ENCODE results near the gene SLC25A38.

The SLC25A38 gene

DNA sequence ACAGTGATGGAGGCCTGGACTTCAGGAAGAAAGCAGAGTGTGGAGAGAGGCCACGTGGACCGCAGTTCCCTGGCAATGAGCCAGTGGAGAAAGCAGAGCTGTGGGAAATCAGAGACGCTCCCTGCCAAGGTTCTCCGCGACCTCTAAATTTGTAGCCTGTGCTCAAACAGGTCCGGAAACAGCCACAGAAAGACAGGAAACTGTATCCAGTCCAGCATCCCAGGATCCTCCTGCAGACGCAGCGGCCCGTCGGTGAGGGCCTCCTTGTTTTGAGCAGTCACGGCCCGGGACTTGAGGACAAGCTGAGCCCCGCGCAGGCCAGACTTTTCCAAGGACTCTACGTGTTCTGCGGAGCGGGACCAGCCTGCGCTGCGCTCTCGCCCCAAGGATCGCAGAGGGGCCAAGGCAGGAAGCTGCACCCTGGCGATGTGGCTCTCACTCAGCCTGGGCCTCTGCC, 45.6 kb downstream of the SLC25A38 start:
- Histone ChIP-seq H3K36me3 (ENCODE audit: control insufficient read depth in 1 of 2, insufficient read depth in 2 of 2, low read length in 2 of 2) (no peaks in the 10 kb centered on the region), H3K27ac (ENCODE audit: low read depth, low read length) (no peak overlapping the region), H3K9me3 (ENCODE audit: control insufficient read depth in 1 of 2, low read length in 2 of 2) (no peaks in the 10 kb centered on the region), H3K9ac (ENCODE audit: low read depth in 1 of 2, low read length in 2 of 2) (no peak overlapping the region), H3K27me3 (ENCODE audit: control insufficient read depth in 1 of 2, insufficient read depth in 2 of 2, low read length in 2 of 2) (no peaks in the 10 kb centered on the region), H3K4me1 (ENCODE audit: control insufficient read depth in 1 of 2, insufficient read depth in 2 of 2, low read length in 2 of 2) (peaks cover 3 to 6% of the 10 kb centered on the region in 2 donors), H3K4me3 (ENCODE audit: low read depth in 1 of 2, low read length in 2 of 2) (no peak overlapping the region)

DNA sequence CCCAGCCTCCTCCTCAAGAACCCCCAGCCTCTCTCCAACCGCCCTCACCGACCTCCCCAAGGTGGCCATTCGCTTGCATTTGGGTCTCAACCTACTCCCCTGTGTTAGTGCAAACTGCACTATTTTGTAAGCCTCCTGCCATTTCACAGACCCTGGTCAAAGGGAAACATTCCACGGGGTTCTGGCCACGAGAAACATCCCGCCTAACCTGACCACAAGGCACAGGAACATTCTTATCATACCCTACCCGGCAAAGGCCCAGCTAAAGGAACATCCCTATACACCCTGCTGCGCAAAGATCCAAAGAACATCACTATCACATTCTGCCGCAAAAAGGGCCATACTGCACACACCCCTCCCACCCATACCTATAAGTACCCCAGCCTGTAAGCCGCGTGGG, 46.3 kb downstream of the SLC25A38 start:
- H3K27ac ChIP-seq (ENCODE audit: low read depth, low read length) = no peak overlapping the region
- peaks cover 3 to 6% of the 10 kb centered on the region in 2 donors for H3K4me1 ChIP-seq (ENCODE audit: control insufficient read depth in 1 of 2, insufficient read depth in 2 of 2, low read length in 2 of 2)
- H3K36me3 ChIP-seq (ENCODE audit: control insufficient read depth in 1 of 2, insufficient read depth in 2 of 2, low read length in 2 of 2) = no peaks in the 10 kb centered on the region
- H3K4me3 ChIP-seq (ENCODE audit: low read depth in 1 of 2, low read length in 2 of 2) = no peak overlapping the region
- no peak overlapping the region for H3K9ac ChIP-seq (ENCODE audit: low read depth in 1 of 2, low read length in 2 of 2)
- no peaks in the 10 kb centered on the region for H3K9me3 ChIP-seq (ENCODE audit: control insufficient read depth in 1 of 2, low read length in 2 of 2)
- no peaks in the 10 kb centered on the region for H3K27me3 ChIP-seq (ENCODE audit: control insufficient read depth in 1 of 2, insufficient read depth in 2 of 2, low read length in 2 of 2)

DNA sequence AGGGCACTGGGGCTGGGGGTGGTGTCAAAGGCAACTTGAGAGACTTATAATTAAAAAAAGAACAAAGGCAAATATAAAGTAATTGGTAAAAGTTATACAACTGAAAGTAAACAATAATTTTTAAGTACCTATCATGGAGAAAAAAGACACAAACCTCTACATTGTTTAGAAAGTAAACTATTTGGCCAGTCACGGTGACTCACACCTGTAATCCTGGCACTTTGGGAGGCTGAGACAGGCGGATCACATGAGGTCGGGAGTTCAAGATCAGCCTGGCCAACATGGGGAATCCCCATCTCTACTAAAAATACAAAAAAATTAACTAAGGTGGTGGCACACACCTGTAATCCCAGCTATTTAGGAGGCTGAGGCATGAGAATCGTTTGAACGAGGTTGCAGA, 49.2 kb downstream of the SLC25A38 start:
- Histone ChIP-seq H3K4me1 (ENCODE audit: control insufficient read depth in 1 of 2, insufficient read depth in 2 of 2, low read length in 2 of 2) (peaks cover 3 to 6% of the 10 kb centered on the region in 2 donors), H3K27ac (ENCODE audit: low read depth, low read length) (no peak overlapping the region), H3K9me3 (ENCODE audit: control insufficient read depth in 1 of 2, low read length in 2 of 2) (no peaks in the 10 kb centered on the region)

DNA sequence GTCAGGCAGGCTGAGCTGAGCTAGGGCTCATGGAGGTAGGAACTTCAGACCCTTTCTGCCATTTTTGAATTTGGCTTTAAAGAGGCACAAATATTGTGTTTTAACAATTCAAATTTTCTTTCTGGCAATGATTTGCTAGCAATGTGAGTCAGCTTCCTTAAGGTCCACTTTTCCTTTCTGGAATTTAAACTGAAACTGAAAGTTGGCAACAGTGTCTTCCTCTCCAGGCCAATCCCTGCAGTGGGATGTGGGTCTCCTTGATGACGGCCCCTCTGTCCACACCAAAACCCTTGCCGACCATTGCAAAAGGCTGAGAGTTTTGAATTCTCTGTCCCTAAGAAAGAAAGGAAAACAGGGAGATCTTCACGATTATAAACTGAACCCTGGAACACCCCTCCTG, 50.5 kb downstream of the SLC25A38 start:
- Histone ChIP-seq H3K4me3 (ENCODE audit: low read depth in 1 of 2, low read length in 2 of 2) (peak overlapping the region in 1 of 2 donors; percentile 25), H3K27me3 (ENCODE audit: control insufficient read depth in 1 of 2, insufficient read depth in 2 of 2, low read length in 2 of 2) (no peaks in the 10 kb centered on the region), H3K27ac (ENCODE audit: low read depth, low read length) (no peak overlapping the region), H3K4me1 (ENCODE audit: control insufficient read depth in 1 of 2, insufficient read depth in 2 of 2, low read length in 2 of 2) (peaks cover 3 to 6% of the 10 kb centered on the region in 2 donors), H3K9ac (ENCODE audit: low read depth in 1 of 2, low read length in 2 of 2) (no peak overlapping the region), H3K9me3 (ENCODE audit: control insufficient read depth in 1 of 2, low read length in 2 of 2) (no peaks in the 10 kb centered on the region), H3K36me3 (ENCODE audit: control insufficient read depth in 1 of 2, insufficient read depth in 2 of 2, low read length in 2 of 2) (no peaks in the 10 kb centered on the region)

More for the DNA sequence above, 49.2 kb downstream of the SLC25A38 start:
- Histone ChIP-seq H3K9ac (ENCODE audit: low read depth in 1 of 2, low read length in 2 of 2) (no peak overlapping the region), H3K4me3 (ENCODE audit: low read depth in 1 of 2, low read length in 2 of 2) (no peak overlapping the region), H3K36me3 (ENCODE audit: control insufficient read depth in 1 of 2, insufficient read depth in 2 of 2, low read length in 2 of 2) (no peaks in the 10 kb centered on the region), H3K27me3 (ENCODE audit: control insufficient read depth in 1 of 2, insufficient read depth in 2 of 2, low read length in 2 of 2) (no peaks in the 10 kb centered on the region)

DNA sequence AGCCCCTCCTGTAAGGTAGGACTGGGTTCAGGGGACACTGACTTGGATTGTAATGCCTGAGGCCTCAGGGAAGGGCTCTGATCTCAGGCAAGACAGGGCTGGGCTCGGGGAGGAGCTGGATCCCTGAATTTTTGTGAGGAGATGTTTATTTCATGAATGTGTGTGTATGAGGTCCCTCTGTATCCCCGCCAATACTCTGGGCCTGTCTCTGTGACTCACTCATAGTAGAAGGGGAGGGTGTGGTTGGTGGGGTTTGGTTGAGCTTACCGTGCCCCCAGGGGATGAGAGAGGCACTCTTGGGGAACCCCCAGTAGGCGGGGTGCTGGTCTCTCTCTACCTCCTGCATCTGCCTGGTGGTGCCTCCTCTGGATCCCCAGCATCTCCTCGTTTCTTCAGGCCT, 51.4 kb downstream of the SLC25A38 start:
- no peaks in the 10 kb centered on the region for H3K27me3 ChIP-seq (ENCODE audit: control insufficient read depth in 1 of 2, insufficient read depth in 2 of 2, low read length in 2 of 2)
- H3K27ac ChIP-seq (ENCODE audit: low read depth, low read length) = no peak overlapping the region
- peaks cover 3 to 6% of the 10 kb centered on the region in 2 donors for H3K4me1 ChIP-seq (ENCODE audit: control insufficient read depth in 1 of 2, insufficient read depth in 2 of 2, low read length in 2 of 2)
- no peak overlapping the region for H3K9ac ChIP-seq (ENCODE audit: low read depth in 1 of 2, low read length in 2 of 2)
- no peaks in the 10 kb centered on the region for H3K36me3 ChIP-seq (ENCODE audit: control insufficient read depth in 1 of 2, insufficient read depth in 2 of 2, low read length in 2 of 2)
- no peak overlapping the region for H3K4me3 ChIP-seq (ENCODE audit: low read depth in 1 of 2, low read length in 2 of 2)
- no peaks in the 10 kb centered on the region for H3K9me3 ChIP-seq (ENCODE audit: control insufficient read depth in 1 of 2, low read length in 2 of 2)

DNA sequence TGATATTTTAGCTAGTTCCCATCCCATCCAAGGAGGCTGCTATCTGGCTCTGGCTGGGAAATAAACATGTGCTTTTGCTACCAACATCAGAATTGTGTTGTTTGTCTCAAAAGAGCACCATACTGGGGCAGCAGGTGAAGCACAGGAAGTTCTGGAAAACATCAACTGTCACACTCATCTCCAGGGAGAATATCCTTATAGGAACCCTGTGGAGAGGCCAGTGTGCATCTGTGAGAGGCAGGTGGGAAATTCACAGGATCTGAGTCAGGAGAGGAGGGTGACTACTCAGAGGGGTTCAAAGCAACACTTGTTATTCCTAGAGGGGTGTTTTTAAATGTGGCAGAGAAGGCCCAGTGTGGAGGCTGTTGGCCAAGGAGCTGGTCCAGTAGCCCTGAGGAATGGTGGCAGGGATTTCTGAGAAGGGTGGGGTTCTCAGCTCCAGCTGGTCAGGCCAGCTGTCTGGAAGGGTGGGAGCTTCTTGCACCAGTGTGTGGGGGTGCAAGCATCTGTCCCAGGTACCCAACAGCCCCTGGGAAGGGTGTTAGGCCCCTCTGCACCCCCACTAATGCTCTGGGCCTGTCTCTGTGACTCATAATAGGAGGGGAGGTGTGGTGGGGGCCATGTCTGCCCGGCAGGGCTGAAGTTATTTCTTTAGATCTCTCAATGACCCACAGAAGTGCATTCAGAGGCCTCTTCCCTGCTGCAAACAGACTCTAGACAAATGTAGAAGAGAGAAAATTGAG, 52.0 kb downstream of the SLC25A38 start:
- Histone ChIP-seq H3K4me3 (ENCODE audit: low read depth in 1 of 2, low read length in 2 of 2) (no peak overlapping the region), H3K27ac (ENCODE audit: low read depth, low read length) (no peak overlapping the region), H3K4me1 (ENCODE audit: control insufficient read depth in 1 of 2, insufficient read depth in 2 of 2, low read length in 2 of 2) (peaks cover 3 to 6% of the 10 kb centered on the region in 2 donors), H3K36me3 (ENCODE audit: control insufficient read depth in 1 of 2, insufficient read depth in 2 of 2, low read length in 2 of 2) (no peaks in the 10 kb centered on the region), H3K9ac (ENCODE audit: low read depth in 1 of 2, low read length in 2 of 2) (no peak overlapping the region), H3K27me3 (ENCODE audit: control insufficient read depth in 1 of 2, insufficient read depth in 2 of 2, low read length in 2 of 2) (no peaks in the 10 kb centered on the region), H3K9me3 (ENCODE audit: control insufficient read depth in 1 of 2, low read length in 2 of 2) (no peaks in the 10 kb centered on the region)

DNA sequence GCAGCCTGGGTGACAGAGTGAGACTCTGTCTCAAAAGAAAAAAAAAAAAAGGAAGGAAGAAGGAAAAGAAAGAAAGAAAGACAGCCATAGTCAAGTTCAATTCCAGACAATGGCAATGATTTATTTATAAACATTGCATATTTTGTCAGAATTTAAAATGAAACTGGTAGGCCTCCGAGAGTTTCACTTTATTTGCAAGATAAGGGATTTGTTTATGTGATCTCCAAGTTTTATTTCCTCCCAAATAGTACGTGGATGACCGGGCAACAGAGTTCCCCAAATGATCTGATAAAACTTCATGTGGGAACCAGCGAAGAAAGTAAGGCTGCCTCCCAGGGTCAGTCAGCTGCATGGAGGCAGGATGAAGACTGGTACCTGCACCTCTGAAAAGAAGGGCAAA, 55.7 kb downstream of the SLC25A38 start:
- H3K27ac ChIP-seq (ENCODE audit: low read depth, low read length) = no peak overlapping the region
- no peak overlapping the region for H3K9ac ChIP-seq (ENCODE audit: low read depth in 1 of 2, low read length in 2 of 2)
- H3K27me3 ChIP-seq (ENCODE audit: control insufficient read depth in 1 of 2, insufficient read depth in 2 of 2, low read length in 2 of 2) = no peaks in the 10 kb centered on the region
- no peaks in the 10 kb centered on the region for H3K36me3 ChIP-seq (ENCODE audit: control insufficient read depth in 1 of 2, insufficient read depth in 2 of 2, low read length in 2 of 2)
- no peaks in the 10 kb centered on the region for H3K4me1 ChIP-seq (ENCODE audit: control insufficient read depth in 1 of 2, insufficient read depth in 2 of 2, low read length in 2 of 2)
- no peaks in the 10 kb centered on the region for H3K9me3 ChIP-seq (ENCODE audit: control insufficient read depth in 1 of 2, low read length in 2 of 2)
- no peak overlapping the region for H3K4me3 ChIP-seq (ENCODE audit: low read depth in 1 of 2, low read length in 2 of 2)

DNA sequence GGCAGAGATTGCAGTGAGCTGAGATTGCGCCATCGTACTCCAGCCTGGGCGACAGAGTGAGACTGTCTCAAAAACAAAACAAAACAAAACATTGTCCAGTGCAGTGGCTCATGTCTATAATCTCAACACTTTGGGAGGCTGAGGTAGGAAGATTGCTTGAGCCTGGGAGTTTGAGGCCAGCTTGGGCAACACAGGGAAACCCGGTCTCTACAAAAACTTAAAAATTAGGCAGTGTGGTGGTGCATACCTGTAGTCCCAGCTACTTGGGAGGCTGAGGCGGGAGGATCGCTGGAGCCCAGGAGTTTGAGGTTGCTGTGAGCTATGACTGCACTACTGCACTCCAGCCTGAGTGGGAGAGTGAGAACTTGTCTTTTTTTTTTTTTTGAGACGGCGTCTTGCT, 57.1 kb downstream of the SLC25A38 start:
- H3K9ac ChIP-seq (ENCODE audit: low read depth in 1 of 2, low read length in 2 of 2) = no peak overlapping the region
- no peaks in the 10 kb centered on the region for H3K9me3 ChIP-seq (ENCODE audit: control insufficient read depth in 1 of 2, low read length in 2 of 2)
- no peaks in the 10 kb centered on the region for H3K36me3 ChIP-seq (ENCODE audit: control insufficient read depth in 1 of 2, insufficient read depth in 2 of 2, low read length in 2 of 2)
- no peaks in the 10 kb centered on the region for H3K4me1 ChIP-seq (ENCODE audit: control insufficient read depth in 1 of 2, insufficient read depth in 2 of 2, low read length in 2 of 2)
- H3K27ac ChIP-seq (ENCODE audit: low read depth, low read length) = no peak overlapping the region
- no peak overlapping the region for H3K4me3 ChIP-seq (ENCODE audit: low read depth in 1 of 2, low read length in 2 of 2)
- H3K27me3 ChIP-seq (ENCODE audit: control insufficient read depth in 1 of 2, insufficient read depth in 2 of 2, low read length in 2 of 2) = peaks cover 0 to 4% of the 10 kb centered on the region in 2 donors

DNA sequence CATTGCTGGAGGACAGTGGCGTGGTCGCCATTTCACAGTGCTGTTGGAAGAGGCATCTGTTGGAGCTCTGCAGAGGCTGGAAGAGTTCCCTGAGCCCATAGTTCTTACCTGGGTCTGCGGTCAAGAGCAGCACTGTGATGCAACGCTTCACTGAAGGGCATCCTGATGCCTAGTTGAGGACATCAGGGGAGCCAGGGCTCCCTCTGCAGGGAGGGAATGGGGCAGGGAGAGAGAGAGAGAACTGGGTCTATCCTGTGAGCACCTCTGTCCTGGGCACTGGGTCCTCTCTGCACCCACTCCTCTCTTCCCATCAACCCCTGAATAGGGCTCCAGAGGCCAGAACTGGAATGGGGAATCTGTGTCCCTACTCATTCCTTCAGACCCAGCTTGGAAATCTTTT, 60.4 kb downstream of the SLC25A38 start:
- Histone ChIP-seq H3K9ac (ENCODE audit: low read depth in 1 of 2, low read length in 2 of 2) (no peak overlapping the region), H3K27ac (ENCODE audit: low read depth, low read length) (no peak overlapping the region), H3K4me3 (ENCODE audit: low read depth in 1 of 2, low read length in 2 of 2) (no peak overlapping the region), H3K36me3 (ENCODE audit: control insufficient read depth in 1 of 2, insufficient read depth in 2 of 2, low read length in 2 of 2) (no peaks in the 10 kb centered on the region), H3K27me3 (ENCODE audit: control insufficient read depth in 1 of 2, insufficient read depth in 2 of 2, low read length in 2 of 2) (peaks cover 0 to 4% of the 10 kb centered on the region in 2 donors), H3K9me3 (ENCODE audit: control insufficient read depth in 1 of 2, low read length in 2 of 2) (no peaks in the 10 kb centered on the region), H3K4me1 (ENCODE audit: control insufficient read depth in 1 of 2, insufficient read depth in 2 of 2, low read length in 2 of 2) (no peaks in the 10 kb centered on the region)

DNA sequence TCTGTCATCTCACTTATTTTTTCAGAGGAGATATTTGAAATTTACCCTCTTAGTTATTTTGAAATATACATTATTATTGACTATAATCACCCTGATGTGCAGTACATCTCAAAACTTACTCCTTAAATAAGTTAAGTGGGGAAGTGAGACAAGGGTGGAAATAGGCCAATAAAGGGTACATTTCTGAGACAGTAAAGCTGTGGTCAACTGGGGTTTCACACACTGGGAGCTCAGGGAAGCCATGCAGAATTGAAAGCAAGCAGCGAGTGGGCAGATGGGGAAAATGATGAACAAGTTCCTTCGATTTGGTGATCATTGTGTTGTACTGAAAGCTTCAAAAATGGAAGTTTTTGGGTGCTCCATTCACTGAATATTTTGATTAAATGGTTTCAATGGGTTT, 62.8 kb downstream of the SLC25A38 start:
- H3K27ac ChIP-seq (ENCODE audit: low read depth, low read length) = no peak overlapping the region
- H3K9me3 ChIP-seq (ENCODE audit: control insufficient read depth in 1 of 2, low read length in 2 of 2) = no peaks in the 10 kb centered on the region
- H3K36me3 ChIP-seq (ENCODE audit: control insufficient read depth in 1 of 2, insufficient read depth in 2 of 2, low read length in 2 of 2) = no peaks in the 10 kb centered on the region
- H3K4me3 ChIP-seq (ENCODE audit: low read depth in 1 of 2, low read length in 2 of 2) = no peak overlapping the region
- H3K4me1 ChIP-seq (ENCODE audit: control insufficient read depth in 1 of 2, insufficient read depth in 2 of 2, low read length in 2 of 2) = no peaks in the 10 kb centered on the region
- no peak overlapping the region for H3K9ac ChIP-seq (ENCODE audit: low read depth in 1 of 2, low read length in 2 of 2)
- peaks cover 0 to 4% of the 10 kb centered on the region in 2 donors for H3K27me3 ChIP-seq (ENCODE audit: control insufficient read depth in 1 of 2, insufficient read depth in 2 of 2, low read length in 2 of 2)

All from duodenal mucosa (tissue), 2 donors.